GM12878 (cell line): ENCODE data around the gene KIAA1217. TPM values are rescaled to one million over a fixed set of nuclear protein-coding genes. Genes with fewer than 3 reads are reported as not detected.

Experiments
- ATAC-seq: fragments of 200-7000 bp; cut with Tn5 transposase; 3 replicates; pipeline ENCODE4 v1.9.1; 2020; ENCODE audit warnings: mild to moderate bottlenecking, moderate library complexity
- BruUV-seq: library from RNA; stranded (reverse); fragments of 400-500 nt; replicated peaks from 2 replicates; lab custom pipeline; 2021; lab: Mats Ljungman, UMichigan
- CTCF ChIA-PET: fragments of 300-600 bp; sonication (Branson Sonifier 250); formaldehyde crosslinking; extraction: SDS; loops from one replicate; lab custom pipeline; 2021; ENCODE audit warnings: inconsistent platforms; lab: Yijun Ruan, JAX
- POLR2A ChIA-PET: fragments of 350-600 bp; formaldehyde crosslinking; extraction: SDS; loops from one replicate; lab custom pipeline; 2021; ENCODE audit warnings: inconsistent platforms; lab: Charles Lee
- RAD21 ChIA-PET: fragments of 300-600 bp; sonication (Branson Sonifier 250); formaldehyde crosslinking; loops from one replicate; lab custom pipeline; 2023; ENCODE audit warnings: antibody characterized with exemption; ENCODE audit not compliant: unreplicated experiment; lab: Charles Lee
- SMC1A ChIA-PET: fragments of 300-600 bp; sonication (Branson Sonifier 250); formaldehyde crosslinking; loops from one replicate; lab custom pipeline; 2023; ENCODE audit not compliant: unreplicated experiment, uncharacterized antibody; lab: Charles Lee
- DNase-seq: peaks from one replicate; pipeline ENCODE4 v3.0.0-alpha.2; 2011; ENCODE audit warnings: low read depth, low spot score
- FAIRE-seq: peaks from 3 replicates; lab custom pipeline; 2011; peaks lifted over from hg19 to GRCh38; lab: Jason Lieb, UNC
- H2AFZ ChIP-seq: 2 replicates; pipeline ENCODE4 v1.6.0; 2011; ENCODE audit warnings: low read depth, low read length, control low read depth; ENCODE audit not compliant: control insufficient read depth
- H3K27ac ChIP-seq: 2 replicates; pipeline ENCODE4 v1.5.1; 2011; ENCODE audit warnings: control low read depth; ENCODE audit not compliant: control insufficient read depth, insufficient read depth
- H3K27me3 ChIP-seq, 2 experiments: replicated peaks in 1 of 2; 2 replicates each; pipeline versions ENCODE4 v1.6.0 to v1.6.1; 2011; ENCODE audit warnings: low read length in 1 of 2; ENCODE audit not compliant: control insufficient read depth in 2 of 2, insufficient read depth in 2 of 2
- H3K36me3 ChIP-seq, 2 experiments: 2 replicates each; pipeline ENCODE4 v1.5.1; 2011; ENCODE audit warnings: low read length in 1 of 2; ENCODE audit not compliant: control insufficient read depth in 2 of 2, insufficient read depth in 2 of 2
- H3K4me1 ChIP-seq: 2 replicates; pipeline ENCODE4 v1.6.1; 2011; ENCODE audit warnings: mild to moderate bottlenecking, low read length, moderate library complexity, mixed read lengths; ENCODE audit not compliant: control insufficient read depth, insufficient read depth
- H3K4me2 ChIP-seq: 2 replicates; pipeline ENCODE4 v1.6.0; 2011; ENCODE audit warnings: control low read depth; ENCODE audit not compliant: control insufficient read depth, insufficient read depth
- H3K4me3 ChIP-seq: fragments of 200-600 bp; sonication (generic); 2 replicates; pipeline ENCODE4 v1.5.1; 2016
- H3K79me2 ChIP-seq: 2 replicates; pipeline ENCODE4 v1.6.0; 2011; ENCODE audit warnings: low read length; ENCODE audit not compliant: control insufficient read depth, insufficient read depth
- H3K9ac ChIP-seq: 2 replicates; pipeline ENCODE4 v1.8.0; 2011; ENCODE audit warnings: low read length, control low read depth, mixed read lengths; ENCODE audit not compliant: control insufficient read depth, insufficient read depth
- H3K9me3 ChIP-seq: replicated peaks from 3 replicates; pipeline ENCODE4 v1.5.1; 2011; ENCODE audit warnings: mild to moderate bottlenecking, low read length; ENCODE audit not compliant: control insufficient read depth, insufficient read depth
- H4K20me1 ChIP-seq: 2 replicates; pipeline ENCODE4 v1.6.0; 2011; ENCODE audit not compliant: control insufficient read depth, insufficient read depth
- MTA3 ChIP-seq: IDR thresholded peaks from 2 replicates; pipeline ENCODE4 v1.6.1; 2012; ENCODE audit warnings: low read length, inconsistent platforms, borderline replicate concordance
- NFXL1 ChIP-seq: fragments of 450-650 bp; IDR thresholded peaks from 2 replicates; pipeline ENCODE4 v1.6.1; 2017; ENCODE audit warnings: antibody characterized with exemption, mild to moderate bottlenecking, borderline replicate concordance
- NFYA ChIP-seq: IDR thresholded peaks from 2 replicates; pipeline ENCODE4 v1.6.1; 2011; ENCODE audit warnings: low read depth, mild to moderate bottlenecking, low read length, improper control_type of control experiment, borderline replicate concordance
- PAX8 ChIP-seq: fragments of 450-650 bp; IDR thresholded peaks from 2 replicates; pipeline ENCODE4 v1.6.1; 2017; ENCODE audit warnings: mild to moderate bottlenecking, moderate library complexity
- PML ChIP-seq: IDR thresholded peaks from 2 replicates; pipeline ENCODE4 v1.6.1; 2012; ENCODE audit warnings: low read length, inconsistent platforms
- SREBF2 ChIP-seq: IDR thresholded peaks from 2 replicates; pipeline ENCODE4 v1.6.1; 2012; ENCODE audit warnings: mild to moderate bottlenecking, low read length
- USF2 ChIP-seq: IDR thresholded peaks from 2 replicates; pipeline ENCODE4 v1.6.1; 2011; ENCODE audit warnings: low read depth, low read length, improper control_type of control experiment, borderline replicate concordance
- YBX1 ChIP-seq: fragments of 450-650 bp; IDR thresholded peaks from 2 replicates; pipeline ENCODE4 v1.6.1; 2016; ENCODE audit warnings: antibody characterized with exemption
- WGBS: methylation state at CpG from one replicate; pipeline ENCODE4 v1.1.6; 2016; ENCODE audit warnings: low lambda C conversion rate; ENCODE audit not compliant: insufficient replicate concordance, insufficient coverage; ENCODE audit errors: missing lambda C conversion rate; 5-methylcytosine and 5-hydroxymethylcytosine counted together
- in situ Hi-C: fragments of 300-500 bp; cut with MboI; formaldehyde crosslinking; loops from 9 replicates; pipeline ENCODE4 v1.14.3; 2018; ENCODE audit warnings: mixed read lengths
- intact Hi-C: fragments of 100-400 bp; cut with micrococcal nuclease; formaldehyde crosslinking; loops from one replicate; pipeline ENCODE4 v1.14.2; 2022; ENCODE audit not compliant: unreplicated experiment
- polyA plus RNA-seq, 11 experiments: library from polyadenylated mRNA; depleted of rRNA in 4 of 11; unstranded in 6 of 11; stranded (reverse) in 5 of 11; fragments of >200 nt; fragmentation: Nextera tagmentation in 4 of 11; fragmentation: Illumina TruSeq in 1 of 11; extraction: Ambion mirVana in 4 of 11; extraction: Trizol in 1 of 11; gene quantifications; 1 replicate in 1 of 11; 2 replicates in 10 of 11; pipeline versions ENCODE4 v1.2.1 to v1.2.3, GENCODE V29; 2011 to 2016; ENCODE audit warnings: inconsistent platforms in 2 of 11, missing spikeins in 2 of 11, low read depth in 1 of 11
- total RNA-seq, 4 experiments: library from RNA; depleted of rRNA in 3 of 4; stranded (reverse); fragments of >200 nt in 3 of 4; fragmentation: Illumina TruSeq in 1 of 4; extraction: Trizol in 1 of 4; gene quantifications; 2 replicates each; pipeline versions ENCODE4 v1.2.1 to v1.2.3, GENCODE V29; 2013 to 2021
- TF ChIP-seq, protein P1 (sequence below): IDR thresholded peaks from 2 replicates; pipeline ENCODE4 v1.6.1; 2012; ENCODE audit warnings: mild to moderate bottlenecking, low read depth, low read length

Gene KIAA1217
- total and polyA plus RNA-seq, 10 of the 15 experiments (the other 5 are each of a cell fraction or from before 2014, with no cell fraction given), result 0.57 to 3.8 (median 2.1) TPM

DNA sequence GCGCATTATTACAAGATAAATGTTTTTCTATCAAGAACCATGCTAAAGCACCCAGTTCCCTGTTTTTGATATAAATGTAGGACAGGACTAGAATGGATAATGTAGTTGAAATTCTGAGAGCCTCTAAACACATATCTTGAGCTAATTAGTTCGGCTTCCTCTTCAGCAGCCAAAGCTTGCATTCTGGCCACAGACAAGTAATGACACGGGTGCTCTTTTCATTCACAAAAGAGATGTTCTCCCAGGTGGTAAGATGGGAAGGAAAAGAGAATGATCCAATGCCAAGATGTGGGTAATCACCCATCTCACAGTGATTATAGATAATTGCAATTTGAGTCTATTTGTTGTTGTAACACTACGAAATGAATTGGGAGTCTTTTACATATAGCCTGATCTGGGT lies 246.5 kb downstream of the KIAA1217 start (continued):
- no peak for TF ChIP-seq YBX1

- H3K4me1 ChIP-seq, result no peaks in the 10 kb centered on the region
- ATAC-seq (peak; percentile 28; the same call in 2 of the 3 replicates), DNase-seq (no peak), FAIRE-seq (no peak)
- H2AFZ ChIP-seq, result no peak overlapping the region
- POLR2A ChIA-PET, result no interaction called here
- CTCF ChIA-PET, result no interaction called here
- H3K4me2 ChIP-seq, result no peak overlapping the region
- in situ Hi-C loops, result no loop called here
- SMC1A ChIA-PET, result interaction anchor here (1.5 to 2.5 kb wide), 2 partner anchors 23 to 27 kb away, joined by 3 to 6 read pairs; no protein-coding TSS in a partner anchor
- no peak overlapping the region for H3K9ac ChIP-seq
- H3K9me3 ChIP-seq, result no peaks in the 10 kb centered on the region; the same call in 2 of the 3 replicates
- BruUV-seq, result no TSS peak
- intact Hi-C loops, result no loop called here
- H3K36me3 ChIP-seq, result no peaks in the 10 kb centered on the region
- TF ChIP-seq, protein P1, sequence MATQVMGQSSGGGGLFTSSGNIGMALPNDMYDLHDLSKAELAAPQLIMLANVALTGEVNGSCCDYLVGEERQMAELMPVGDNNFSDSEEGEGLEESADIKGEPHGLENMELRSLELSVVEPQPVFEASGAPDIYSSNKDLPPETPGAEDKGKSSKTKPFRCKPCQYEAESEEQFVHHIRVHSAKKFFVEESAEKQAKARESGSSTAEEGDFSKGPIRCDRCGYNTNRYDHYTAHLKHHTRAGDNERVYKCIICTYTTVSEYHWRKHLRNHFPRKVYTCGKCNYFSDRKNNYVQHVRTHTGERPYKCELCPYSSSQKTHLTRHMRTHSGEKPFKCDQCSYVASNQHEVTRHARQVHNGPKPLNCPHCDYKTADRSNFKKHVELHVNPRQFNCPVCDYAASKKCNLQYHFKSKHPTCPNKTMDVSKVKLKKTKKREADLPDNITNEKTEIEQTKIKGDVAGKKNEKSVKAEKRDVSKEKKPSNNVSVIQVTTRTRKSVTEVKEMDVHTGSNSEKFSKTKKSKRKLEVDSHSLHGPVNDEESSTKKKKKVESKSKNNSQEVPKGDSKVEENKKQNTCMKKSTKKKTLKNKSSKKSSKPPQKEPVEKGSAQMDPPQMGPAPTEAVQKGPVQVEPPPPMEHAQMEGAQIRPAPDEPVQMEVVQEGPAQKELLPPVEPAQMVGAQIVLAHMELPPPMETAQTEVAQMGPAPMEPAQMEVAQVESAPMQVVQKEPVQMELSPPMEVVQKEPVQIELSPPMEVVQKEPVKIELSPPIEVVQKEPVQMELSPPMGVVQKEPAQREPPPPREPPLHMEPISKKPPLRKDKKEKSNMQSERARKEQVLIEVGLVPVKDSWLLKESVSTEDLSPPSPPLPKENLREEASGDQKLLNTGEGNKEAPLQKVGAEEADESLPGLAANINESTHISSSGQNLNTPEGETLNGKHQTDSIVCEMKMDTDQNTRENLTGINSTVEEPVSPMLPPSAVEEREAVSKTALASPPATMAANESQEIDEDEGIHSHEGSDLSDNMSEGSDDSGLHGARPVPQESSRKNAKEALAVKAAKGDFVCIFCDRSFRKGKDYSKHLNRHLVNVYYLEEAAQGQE, result no peak
- no peak for TF ChIP-seq MTA3
- no peak for TF ChIP-seq NFXL1
- no peak for TF ChIP-seq SREBF2
- TF ChIP-seq PML, result no peak
- TF ChIP-seq USF2, result no peak
- no peak for TF ChIP-seq NFYA
- TF ChIP-seq PAX8, result no peak
- 35% methylated on average over 4 of the region's 4 CpGs for WGBS
- H3K27ac ChIP-seq, result no peak overlapping the region
- no peaks in the 10 kb centered on the region for H3K79me2 ChIP-seq
- no peaks in the 10 kb centered on the region for H3K27me3 ChIP-seq
- H3K4me3 ChIP-seq, result no peak overlapping the region
- RAD21 ChIA-PET, result no interaction called here
- H4K20me1 ChIP-seq, result no peaks in the 10 kb centered on the region
Observed at GRCh38 chr10:24456322-24456721, 247.4 kb downstream of the KIAA1217 start.
